Neural progenitor cell (in vitro differentiated cells): ENCODE results near the gene ZNF598.

Source experiments
- EZH2phosphoT487 ChIP-seq: fragments of 200-600 bp; sonication (generic); IDR thresholded peaks from 2 replicates; pipeline ENCODE4 v1.6.1; 2017; ENCODE audit warnings: antibody characterized with exemption
- TF ChIP-seq, protein P1 (sequence below): fragments of 200-600 bp; sonication (generic); IDR thresholded peaks from 2 replicates; pipeline ENCODE4 v1.5.1; 2017; ENCODE audit warnings: antibody characterized with exemption, mild to moderate bottlenecking

DNA sequence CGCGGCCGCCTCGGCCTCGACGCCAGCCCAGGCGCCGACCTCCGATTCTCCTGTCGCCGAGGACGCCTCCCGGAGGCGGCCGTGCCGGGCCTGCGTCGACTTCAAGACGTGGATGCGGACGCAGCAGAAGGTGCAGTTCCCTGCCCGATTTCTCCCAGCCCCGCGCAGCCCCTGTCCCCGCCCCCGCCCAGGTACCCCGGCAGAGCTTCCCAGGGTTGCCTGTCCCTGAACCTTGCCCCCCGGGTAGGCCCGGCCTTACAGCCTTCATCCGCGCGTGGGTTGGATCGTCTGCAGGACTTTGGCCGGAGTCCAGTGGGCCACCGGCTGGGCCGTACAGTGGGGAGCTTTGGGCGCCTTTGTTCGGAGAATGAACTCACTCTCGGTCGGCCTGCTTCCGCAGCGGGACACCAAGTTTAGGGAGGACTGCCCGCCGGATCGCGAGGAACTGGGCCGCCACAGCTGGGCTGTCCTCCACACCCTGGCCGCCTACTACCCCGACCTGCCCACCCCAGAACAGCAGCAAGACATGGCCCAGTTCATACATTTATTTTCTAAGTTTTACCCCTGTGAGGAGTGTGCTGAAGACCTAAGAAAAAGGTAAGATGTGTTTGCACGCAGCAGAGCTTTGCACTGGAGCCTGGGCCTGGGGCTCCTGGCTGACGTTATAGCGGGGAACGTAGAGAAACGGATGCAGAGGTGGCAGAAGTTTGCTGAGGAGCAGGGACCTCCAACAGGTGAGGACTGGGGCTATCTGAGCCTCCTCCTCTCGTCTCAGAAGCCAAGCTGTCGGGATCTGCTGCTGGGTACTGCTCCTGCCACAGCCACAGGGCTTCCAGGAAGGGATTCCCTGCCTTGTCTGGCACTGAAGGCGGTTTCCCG lies 25.0 kb downstream of the ZNF598 start:
- TF ChIP-seq, protein P1, sequence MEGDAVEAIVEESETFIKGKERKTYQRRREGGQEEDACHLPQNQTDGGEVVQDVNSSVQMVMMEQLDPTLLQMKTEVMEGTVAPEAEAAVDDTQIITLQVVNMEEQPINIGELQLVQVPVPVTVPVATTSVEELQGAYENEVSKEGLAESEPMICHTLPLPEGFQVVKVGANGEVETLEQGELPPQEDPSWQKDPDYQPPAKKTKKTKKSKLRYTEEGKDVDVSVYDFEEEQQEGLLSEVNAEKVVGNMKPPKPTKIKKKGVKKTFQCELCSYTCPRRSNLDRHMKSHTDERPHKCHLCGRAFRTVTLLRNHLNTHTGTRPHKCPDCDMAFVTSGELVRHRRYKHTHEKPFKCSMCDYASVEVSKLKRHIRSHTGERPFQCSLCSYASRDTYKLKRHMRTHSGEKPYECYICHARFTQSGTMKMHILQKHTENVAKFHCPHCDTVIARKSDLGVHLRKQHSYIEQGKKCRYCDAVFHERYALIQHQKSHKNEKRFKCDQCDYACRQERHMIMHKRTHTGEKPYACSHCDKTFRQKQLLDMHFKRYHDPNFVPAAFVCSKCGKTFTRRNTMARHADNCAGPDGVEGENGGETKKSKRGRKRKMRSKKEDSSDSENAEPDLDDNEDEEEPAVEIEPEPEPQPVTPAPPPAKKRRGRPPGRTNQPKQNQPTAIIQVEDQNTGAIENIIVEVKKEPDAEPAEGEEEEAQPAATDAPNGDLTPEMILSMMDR = no peak
- TF ChIP-seq EZH2phosphoT487 = no peak
